ENCODE measurements around the gene GABPB1. TPM values are rescaled to one million over a fixed set of nuclear protein-coding genes. Genes with fewer than 3 reads are reported as not detected.

The GABPB1 gene
- total RNA-seq, 1 donor from 2014 or later: 69.5 TPM

DNA sequence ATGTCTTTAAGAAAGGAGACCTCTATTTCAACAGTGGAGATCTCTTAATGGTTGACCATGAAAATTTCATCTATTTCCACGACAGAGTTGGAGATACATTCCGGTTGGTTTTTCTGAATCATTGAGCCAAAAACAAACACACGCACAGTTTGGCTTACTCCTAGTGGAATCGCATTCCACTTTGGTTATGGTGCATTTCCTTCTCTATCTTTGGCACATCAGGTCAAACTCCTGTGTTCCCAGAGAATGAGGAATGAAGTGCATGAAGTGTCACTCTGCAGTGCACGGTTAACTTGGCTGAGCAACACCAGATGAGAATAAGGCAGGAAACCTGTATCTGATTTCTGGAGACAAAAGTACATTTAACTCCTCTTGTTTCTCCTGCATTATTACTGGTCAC is 127.9 kb downstream of the GABPB1 start:
- no peaks in the 10 kb centered on the region for H3K9me3 Mint-ChIP-seq
- H3K4me1 Mint-ChIP-seq (ENCODE audit: low read depth): peaks cover 3% of the 10 kb centered on the region
- DNase-seq (ENCODE audit: low spot score): no peak
- H3K27ac Mint-ChIP-seq: no peak overlapping the region
- H3K27me3 Mint-ChIP-seq (ENCODE audit: low read depth): no peaks in the 10 kb centered on the region
- H3K36me3 Mint-ChIP-seq (ENCODE audit: low read depth): peaks cover 77% of the 10 kb centered on the region
- intact Hi-C loops (cut with micrococcal nuclease): no loop called here
- no peak overlapping the region for H3K4me3 Mint-ChIP-seq (ENCODE audit: low read depth)

DNA sequence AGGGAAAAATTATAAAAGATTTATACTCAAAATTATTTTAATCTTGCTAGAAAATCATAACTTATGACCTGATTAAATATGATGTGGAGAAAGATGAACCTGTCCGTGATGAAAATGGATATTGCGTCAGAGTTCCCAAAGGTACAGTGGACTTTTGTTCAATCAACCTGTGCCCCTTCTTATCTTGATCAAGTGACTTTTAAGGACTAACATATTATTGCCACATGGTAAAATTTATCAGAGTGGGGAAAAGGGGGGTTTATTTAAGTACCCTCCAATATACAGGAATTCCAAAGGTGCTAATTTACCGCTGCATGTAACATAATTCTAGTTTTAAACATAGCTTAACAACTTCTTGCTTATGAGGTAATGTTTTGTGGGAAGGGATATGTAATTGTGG is 129.1 kb downstream of the GABPB1 start:
- Mint-ChIP-seq H3K27ac (no peak overlapping the region), H3K36me3 (ENCODE audit: low read depth) (peaks cover 74% of the 10 kb centered on the region), H3K4me3 (ENCODE audit: low read depth) (no peak overlapping the region), H3K4me1 (ENCODE audit: low read depth) (peaks cover 4% of the 10 kb centered on the region), H3K27me3 (ENCODE audit: low read depth) (no peaks in the 10 kb centered on the region), H3K9me3 (no peaks in the 10 kb centered on the region)
- DNase-seq (ENCODE audit: low spot score): no peak
- intact Hi-C loops (cut with micrococcal nuclease): no loop called here

Other genes with a start within 250 kb of the GABPB1 start
- 69.7 and 75.3 TPM in 2 replicates for gene ATP8B4, start 236.0 kb downstream of the GABPB1 start, total RNA-seq
- gene SLC27A2, start 173.0 kb downstream of the GABPB1 start, total RNA-seq: 99.5 TPM in 2 replicates
- gene HDC, start 89.5 kb downstream of the GABPB1 start, total RNA-seq: 8.7 and 9.3 TPM in 2 replicates
- gene USP8, start 69.2 kb upstream of the GABPB1 start, total RNA-seq: 57.2 and 57.4 TPM in 2 replicates
- gene USP50, start 191.5 kb upstream of the GABPB1 start, total RNA-seq: not detected in 2 replicates

All from activated T-helper 2 cell treated with anti-CD3 and anti-CD28 coated beads, Interferon-gamma antibody, Interleukin-2, Interleukin-4, amounts not matched to agents 10 μg/mL and 5 μg/mL and 100 μg/mL, durations not matched to agents 14 hours and 24 hours and 36 hours (primary cell).